NCI-H2196 treated with DMSO at 0.1 percent for 48 hours (cell line): ENCODE measurements around the gene MACF1.

ENCODE experiments used
- DNase-seq: peaks from one replicate; lab custom pipeline; 2025; ENCODE audit not compliant: unreplicated experiment; lab: John Stamatoyannopoulos, UW

Gene MACF1

DNA sequence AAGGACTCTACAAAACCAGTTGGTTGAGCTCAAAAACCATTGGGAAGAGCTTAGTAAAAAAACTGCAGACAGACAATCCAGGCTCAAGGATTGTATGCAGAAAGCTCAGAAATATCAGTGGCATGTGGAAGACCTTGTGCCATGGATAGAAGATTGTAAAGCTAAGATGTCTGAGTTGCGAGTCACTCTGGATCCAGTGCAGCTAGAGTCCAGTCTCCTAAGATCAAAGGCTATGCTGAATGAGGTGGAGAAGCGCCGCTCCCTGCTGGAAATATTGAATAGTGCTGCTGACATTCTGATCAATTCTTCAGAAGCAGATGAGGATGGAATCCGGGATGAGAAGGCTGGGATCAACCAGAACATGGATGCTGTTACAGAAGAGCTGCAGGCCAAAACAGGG, 183.0 kb downstream of the MACF1 start:
- DNase-seq, result no peak

DNA sequence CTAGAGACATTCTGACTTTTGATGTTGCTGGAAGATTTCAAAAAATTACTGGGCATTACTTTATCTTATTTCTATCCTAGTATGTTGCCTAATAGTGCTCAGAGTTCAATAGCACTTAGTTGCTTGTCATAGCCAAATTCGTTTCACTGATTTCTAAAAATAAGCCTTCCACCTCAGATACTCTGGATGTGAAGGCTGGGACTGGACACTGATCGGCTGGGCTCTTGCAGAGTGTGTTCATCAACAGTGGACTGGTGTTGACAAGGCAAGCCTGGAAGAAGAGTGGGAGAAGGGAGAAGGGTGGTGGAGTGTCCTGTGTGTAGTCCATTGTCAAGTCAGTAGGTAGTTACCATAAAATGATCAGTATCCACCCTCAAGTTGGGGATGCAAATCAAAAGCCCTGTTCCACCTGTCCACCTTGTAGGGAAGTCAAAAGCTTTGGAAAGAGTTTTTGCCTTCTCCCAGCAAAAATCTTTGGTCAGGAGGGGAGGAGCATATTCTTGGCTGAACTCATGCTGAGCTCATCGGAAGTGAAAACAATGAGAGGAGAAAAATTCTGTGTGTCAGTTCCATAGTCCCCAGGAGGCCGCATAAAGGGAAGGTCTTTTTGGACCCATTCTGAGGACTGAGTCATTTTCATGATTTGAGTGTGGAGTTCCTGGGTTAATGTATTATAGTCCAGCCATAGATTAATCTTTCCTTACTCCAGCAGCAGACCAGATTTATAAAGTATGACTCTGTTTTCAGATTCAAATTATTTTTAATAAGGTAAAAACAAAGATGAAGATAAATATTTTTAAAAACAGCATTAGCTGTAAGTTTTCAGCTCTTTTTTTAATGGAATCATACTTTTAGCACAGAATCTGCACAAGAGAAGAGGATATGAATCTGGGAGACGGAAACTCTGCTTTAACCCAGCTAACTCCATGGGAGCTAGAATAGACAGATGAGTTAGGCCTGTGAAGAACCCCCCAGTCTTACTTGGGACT, 187.5 kb downstream of the MACF1 start:
- DNase-seq, result peak; percentile 36

DNA sequence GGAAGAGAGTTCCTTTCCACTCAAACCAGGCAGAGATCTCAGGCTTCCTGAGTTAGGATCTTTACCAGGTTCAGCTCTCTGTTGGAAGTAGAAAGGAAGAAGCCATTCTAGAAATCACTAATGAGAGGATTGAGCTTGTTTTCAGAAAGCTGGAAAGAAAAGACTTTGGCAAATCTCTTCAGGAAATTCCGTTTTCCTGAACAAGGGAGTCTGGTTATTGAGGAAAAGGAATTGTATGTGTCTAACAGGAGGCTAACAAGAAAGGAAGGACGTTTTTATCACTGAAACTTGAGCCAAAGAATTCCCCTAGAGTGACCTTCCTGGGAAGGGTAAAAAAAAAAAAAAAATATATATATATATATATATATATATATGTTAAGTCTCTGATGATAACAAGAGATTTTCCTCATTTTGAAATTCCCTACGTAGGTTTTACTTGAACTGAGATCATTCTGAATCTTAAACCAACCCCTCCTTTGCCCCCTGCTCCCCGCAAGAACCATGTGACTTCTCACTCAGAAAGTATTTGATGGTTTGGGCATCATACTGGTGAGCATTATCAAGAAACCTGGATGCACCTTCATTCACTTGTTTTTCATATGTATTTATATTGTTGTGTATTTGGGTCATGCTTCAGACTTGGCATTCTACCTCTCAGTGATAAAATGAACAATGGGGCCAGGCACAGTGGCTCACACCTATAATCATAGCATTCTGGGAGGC, 188.5 kb downstream of the MACF1 start:
- DNase-seq, result no peak

DNA sequence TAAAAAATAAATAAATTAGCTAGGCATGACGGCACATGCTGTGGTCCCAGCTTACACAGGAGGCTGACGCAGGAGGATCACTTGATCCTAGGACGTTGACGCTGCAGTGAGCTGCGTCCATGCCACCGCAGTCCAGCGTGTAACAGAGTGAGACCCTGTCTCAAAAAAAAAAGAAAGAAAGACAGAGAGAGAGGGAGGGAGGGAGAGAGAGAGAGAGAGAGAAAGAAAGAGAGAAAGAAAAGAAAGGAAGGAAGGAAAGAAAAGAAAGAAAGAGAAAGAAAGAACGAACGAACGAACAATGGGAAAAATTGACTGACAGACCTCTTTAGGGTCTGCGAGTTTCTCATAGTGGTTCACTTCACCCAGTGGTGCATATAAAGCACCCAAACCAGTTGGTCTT, 189.2 kb downstream of the MACF1 start:
- DNase-seq, result no peak

DNA sequence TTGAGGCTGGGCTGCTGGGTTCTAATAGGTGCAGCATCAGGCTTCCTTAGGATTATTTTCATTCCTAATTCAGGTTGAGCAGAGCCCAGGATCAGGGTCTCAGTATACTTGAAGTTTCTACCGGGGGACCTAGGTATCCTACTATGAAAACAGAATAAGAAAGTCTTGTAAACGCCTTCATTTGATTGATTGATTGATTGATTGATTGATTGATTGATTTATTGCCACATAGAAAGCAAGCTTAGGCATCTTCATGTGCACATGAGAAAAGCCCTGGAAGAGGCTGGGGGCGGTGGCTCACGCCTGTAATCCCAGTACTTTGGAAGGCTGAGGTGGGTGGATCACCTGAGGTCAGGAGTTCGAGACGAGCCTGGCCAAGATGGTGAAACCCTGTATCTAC, 189.6 kb downstream of the MACF1 start:
- no peak for DNase-seq

DNA sequence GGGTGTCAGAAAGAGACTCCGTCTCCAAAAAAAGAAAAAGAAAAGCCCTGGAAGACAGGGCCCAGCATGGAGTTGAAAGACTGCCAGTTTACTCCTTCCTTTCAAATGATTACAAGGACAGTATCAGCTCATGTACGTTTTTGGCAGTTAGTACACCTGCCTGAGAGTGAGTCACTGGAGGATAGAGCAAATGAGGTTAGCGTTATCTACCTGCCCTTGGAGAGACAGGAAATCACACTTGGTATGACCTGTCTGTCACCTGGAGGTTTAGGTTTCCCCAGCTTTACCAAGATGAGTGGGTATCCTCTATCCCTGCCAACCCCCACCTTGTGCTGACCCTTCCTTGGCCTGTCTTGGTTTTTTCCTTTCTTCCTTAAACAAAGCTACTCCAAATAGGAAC, 190.1 kb downstream of the MACF1 start:
- DNase-seq, result peak; percentile 83

DNA sequence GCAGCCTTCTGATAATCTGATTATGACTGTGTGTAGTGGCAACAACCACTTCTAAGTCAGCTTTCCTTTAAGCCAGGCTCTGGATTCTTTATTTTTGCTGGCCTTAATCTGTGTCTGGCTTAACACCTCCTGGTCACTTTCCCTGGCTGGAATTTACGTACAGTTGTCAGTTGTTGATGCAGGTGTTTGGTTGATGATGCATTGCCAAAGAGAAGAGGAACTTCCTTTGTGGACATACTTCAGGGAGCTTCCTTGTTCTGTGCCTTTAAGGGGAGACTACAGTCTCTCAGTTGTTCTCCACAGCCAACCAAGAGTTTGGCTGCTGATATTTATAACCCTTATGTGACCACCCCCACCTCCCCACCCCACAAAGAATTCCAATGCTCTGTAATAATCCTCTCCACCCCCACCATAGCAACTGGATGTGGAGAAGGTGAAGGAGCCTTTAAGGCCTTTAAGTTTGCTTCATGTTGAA, 190.9 kb downstream of the MACF1 start:
- DNase-seq, result peak; percentile 73

DNA sequence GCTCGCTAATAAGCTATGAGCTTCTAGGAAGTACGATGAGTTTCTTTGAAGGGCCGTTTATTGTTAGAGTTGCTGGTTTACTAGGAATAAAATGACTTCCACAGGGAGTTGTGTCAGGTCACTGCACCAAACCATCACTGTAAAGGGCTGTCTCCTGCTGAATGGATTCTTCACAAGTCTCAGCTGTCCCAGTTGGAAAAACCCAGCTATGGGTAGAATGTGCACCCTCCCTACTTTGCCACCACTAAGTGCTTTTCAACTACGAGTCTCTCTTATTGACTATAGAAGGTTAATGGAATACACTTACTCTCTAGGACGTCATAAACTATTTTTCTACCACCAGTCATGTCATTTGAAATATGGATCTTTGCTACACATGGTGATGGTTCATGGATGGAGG, 192.2 kb downstream of the MACF1 start:
- no peak for DNase-seq

DNA sequence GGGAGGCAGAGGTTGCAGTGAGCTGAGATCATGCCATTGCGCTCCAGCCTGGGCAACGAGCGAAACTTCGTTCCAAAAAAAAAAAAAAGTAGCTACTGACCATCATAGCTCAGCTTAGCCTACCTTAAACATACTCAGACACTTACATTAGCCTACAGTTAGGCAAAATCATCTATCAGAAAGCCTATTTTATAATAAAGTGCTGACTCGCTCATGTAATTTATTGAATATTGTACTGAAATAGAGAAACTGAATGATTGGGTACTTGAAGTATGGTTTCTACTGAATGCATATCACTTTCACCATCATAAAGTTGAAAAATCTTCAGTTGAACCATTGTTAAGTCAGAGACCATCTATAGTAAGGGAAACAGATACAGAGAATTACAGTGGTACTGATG, 193.0 kb downstream of the MACF1 start:
- no peak for DNase-seq

DNA sequence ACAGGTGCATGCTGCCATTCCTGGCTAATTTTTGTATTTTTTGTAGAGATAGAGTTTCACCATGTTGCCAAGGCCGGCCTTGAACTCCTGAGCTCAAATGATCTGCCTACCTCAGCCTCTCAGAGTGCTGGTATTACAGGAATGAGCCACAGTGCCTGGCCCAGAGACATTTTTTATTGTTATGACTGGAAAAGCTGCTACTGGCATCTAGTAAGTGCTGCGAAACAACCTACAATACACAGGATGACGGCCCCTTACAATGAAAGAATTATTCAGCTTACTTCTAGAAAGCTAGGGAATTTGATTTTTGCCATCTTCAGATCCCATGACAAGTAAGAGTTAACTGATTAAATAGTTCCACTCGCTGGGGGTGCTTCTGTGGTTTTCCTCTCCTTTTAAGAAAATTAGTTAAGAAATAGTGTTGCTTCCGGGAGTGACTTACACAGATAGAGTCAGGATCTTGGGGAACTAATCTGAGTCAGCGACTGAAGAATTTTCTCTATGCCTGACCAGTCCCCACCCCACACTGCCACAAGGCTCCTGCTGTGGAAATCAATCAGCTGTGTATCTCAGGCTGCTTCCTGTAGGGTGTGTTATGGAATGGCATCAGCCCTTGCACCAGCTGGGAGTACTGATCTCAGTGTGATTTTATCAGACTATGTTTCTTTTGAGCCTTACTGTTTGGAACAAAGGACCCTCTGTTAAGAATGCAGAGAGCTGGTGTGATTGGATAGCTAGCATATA, 194.0 kb downstream of the MACF1 start:
- DNase-seq, result no peak

DNA sequence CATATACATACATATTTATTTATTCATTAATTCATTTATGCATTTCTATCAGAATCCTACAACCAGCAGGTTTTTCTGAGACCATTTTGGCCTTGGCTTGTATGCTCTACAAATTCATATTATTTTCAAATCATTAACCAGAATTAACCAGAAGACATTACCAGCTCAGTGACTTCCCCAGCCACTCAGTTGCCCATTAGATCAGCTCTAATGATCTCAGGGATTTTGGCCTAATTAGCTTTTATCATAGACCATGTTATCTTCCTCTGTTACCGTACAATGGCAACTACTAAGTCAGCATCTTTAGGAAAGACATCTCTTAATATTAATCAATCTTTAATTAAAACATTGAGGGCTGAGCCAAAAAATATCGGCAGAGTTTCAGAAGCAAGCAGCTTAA, 196.6 kb downstream of the MACF1 start:
- DNase-seq, result no peak

DNA sequence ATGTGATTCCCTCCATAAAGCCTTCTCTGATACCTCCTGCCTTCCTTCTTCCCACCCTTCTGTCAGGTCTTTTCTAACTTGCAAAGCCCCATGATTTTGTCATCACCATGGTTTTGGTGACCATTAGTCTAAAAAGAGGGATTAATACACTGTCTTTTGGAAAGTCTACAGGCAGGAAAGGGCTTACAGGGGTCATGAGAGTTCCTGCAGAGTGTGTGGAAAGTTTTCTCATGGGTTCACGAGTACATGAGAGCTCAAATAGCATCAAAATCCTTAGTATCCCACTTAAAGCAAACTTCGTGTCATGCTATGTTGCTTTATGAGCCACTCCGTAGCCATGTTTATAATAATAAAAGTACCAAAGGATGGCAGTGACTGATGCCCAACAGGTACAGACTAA, 200.4 kb downstream of the MACF1 start:
- DNase-seq, result no peak

DNA sequence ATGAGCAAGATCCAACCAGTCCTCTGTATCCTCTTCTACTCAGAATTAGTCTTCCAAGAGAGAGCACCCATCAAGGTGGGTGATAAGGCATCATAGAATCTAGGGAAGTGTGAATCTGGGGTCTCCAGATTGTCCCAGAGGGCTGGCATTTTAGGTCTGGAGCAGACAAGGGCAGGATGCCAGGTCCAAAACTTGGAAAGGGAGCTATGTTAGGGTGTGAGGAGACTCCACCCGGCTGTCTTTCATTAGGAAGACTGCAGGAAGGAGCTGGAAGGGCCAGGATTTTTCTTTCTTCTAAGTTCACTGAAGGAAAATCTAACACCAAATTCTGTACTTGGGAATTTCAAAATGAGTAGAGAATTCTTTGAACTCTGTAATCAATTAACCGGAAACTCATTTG, 200.9 kb downstream of the MACF1 start:
- DNase-seq, result no peak

DNA sequence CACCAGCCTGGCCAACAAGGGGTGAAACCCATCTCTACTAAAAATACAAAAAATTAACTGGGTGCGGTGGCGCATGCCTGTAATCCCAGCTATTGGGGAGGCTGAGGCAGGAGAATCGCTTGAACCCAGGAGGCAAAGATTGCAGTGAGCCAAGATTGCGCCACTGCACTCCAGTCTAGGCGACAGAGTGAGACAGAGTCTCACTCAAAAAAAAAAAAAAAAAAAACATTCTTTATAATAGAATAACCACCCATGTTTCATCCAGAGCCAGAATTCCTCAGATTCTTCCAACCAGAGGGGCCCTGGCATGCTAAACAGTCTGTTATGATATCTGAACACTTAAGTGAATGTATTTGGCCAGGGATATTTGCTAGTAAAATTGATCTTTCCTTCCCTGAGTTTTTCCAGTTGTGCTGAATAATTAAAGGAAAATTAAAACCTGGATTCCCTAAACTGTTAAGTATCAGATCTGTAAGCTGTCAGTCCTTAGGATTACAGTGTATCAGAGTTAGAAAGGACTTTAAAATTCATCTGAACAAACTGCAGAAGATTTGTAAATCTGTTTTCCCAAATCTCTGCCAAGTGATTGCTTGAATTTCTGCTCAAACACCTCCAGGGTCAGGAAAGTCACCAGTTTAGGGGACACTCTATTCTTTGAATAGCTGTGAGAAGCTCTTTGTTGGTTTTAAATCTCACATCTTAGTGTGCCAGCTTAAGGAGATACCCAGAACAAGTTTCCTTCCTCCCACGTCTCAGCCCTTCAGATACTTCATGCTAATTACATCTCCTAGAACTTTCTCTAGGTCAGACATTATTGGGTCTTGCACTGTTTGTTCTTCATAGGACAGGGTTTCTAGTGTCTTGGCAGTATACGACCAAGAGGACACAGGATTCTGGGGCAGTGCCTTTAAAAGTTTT, 202.3 kb downstream of the MACF1 start:
- no peak for DNase-seq

DNA sequence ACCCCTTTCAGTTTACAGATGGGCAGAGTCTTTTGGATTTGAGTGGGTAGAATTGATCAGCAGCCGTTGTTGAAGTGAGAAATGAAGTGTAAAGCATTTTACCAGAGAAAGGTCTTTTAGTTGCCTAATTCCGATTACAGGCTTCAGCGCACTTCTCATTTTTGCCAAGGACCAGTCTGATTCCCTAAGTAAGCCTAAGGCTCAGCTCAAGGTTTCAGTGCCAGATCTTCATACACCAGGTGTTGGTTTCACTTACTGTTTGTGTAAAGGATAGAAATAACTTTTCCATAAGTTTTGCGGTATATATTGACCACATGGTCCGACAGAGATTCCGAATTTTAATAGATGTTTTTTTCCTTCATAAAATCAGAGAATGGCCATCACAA, 203.0 kb downstream of the MACF1 start:
- no peak for DNase-seq

DNA sequence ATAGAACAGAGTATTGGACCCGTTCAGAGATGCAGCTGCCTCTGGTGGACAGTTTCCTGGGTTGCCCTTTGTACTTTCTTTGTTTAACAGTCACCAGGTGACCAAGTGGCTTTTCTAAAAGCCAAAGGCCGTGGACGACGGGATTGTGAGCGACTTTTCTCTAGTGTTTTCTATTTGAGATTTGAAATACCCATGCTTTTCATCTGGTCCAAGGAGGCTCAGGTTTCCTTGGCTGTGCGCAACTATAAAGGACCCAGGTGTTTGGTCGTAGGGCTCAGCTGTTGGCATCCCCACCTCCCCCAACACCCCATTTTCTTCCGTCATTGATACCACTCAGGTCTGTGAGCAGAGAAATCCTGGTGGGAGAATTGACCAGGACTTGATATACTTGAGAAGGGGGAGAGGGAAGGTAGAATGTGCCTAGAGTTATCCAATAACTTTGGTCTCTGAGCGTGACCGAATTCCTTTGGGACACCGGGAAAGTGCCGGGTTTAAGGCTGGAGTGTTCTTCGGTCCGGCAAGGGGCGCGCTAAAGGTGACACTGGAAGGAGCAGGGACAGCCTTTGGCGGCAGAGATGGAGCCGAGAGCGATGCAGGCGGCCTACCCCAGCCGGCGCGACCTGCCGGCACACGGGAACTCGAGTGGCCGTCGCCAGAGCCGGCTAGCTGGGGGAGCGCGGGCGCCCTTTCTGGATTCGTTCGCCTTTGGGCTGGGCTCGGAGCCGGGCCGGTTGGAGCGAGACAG, 203.6 kb downstream of the MACF1 start:
- DNase-seq, result no peak

DNA sequence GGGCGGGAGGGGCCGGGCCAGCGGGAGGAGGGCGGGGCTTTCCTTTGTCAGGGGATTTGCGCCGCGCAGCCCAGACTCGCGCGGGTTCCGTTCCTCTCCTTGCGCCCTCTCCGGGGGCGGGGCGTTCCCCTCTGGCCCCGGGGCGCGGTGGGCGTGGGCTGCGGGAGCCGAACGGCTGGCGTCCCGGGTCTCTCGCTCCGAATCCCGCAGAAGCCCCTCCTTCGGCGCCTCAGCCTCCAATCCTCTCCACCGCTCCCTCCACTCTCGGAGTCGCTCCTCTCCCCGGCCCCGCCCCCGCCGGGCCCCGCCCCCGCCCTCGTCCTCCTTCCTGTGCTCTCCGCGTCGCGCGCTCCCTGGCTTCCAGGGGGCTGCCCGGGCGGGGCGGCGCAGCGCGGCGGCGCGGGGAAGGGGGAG, 204.2 kb downstream of the MACF1 start:
- peak; percentile 95 for DNase-seq

DNA sequence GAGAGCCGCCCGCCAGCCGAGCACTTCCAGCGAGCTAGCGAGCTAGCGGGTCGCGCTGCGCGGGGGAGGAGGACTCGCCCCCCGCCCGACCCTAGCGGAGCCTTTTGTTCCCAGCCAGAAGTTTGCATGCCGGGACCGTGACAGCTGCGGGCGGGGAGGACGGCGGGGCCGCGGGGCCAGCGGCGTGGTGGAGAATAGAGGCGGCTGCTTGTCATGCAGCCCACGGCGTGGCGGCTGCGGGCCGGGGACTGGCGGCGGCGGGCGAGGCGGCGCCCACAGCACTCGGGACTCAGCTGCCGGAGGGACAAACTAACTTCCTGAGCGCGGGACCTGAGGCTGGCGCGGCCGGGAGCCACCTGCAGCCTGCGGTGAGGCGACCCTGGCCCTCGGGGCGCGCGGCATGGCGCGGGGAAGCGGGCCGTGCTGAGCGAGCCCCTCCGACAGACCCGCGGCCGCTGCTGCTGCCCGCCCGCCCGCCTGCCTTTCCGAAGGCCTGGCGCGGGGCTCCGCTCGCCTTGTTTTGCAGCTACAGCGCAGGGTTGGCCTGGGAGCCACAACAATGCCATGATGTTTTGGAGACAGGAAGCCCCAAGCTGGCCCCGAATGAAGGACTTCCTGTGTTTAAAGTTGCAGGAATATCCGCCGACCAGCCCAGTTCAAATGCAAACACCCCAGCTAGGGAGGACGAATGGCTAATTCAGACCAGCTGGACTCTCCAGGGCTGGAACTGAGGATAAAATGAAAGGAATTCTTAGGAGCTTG, 204.7 kb downstream of the MACF1 start:
- no peak for DNase-seq

DNA sequence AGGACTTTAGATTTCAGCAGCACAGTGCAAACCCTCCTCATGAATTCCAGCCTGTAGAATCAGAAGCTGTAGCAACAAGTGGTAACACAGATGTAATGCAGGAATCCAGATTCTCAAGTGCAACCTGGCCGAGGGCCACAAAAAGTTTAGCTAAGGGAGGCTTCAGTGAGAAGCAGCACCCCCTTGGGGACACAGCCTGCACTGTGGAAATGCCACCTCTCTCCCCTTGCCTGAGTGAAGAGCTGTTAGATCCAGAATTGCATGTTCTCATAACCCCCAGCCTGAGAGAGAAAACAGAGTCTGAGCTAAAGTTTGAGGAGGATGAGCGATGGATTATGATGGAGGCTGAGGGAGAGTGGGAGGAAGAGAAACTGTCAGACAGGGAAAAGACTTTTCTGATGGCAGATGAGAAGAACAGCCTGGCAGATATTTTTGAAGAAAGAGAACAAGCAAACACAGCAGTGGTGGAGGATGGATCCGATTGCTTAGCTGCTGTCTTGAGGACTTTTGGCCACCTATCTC, 206.5 kb downstream of the MACF1 start:
- peak; percentile 39 for DNase-seq
